Measurements from ENCODE around the gene FGF14. TPM values are rescaled to one million over a fixed set of nuclear protein-coding genes. Genes with fewer than 3 reads are reported as not detected.

Gene FGF14
- total RNA-seq, 2 experiments from 2014 or later, result not detected

DNA sequence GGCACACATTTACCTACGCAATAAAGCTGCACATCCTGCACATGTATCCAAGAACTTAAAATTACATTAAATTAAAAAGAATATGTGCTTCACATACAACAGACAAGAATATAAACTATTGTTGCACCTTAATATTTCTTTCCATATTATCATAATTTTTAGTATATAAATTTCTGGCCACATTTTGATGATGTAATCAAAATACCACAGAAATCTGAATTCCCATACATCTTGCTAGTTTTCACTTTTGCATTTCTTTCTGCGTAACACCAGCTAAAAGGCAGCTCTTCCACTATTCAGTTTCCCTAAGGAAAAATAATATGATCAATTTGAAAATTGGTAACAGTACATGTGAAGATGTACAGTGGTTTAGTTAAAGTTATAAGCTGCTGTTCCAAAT is 42.6 kb downstream of the FGF14 start:
- no peak for TF ChIP-seq CTCF (conservative IDR thresholded peaks at IDR 0.05; ENCODE audit: low read length)
- no peak for TF ChIP-seq EZH2phosphoT487 (IDR thresholded peaks at IDR 0.05; ENCODE audit: borderline replicate concordance, low read depth, low read length)
- no peak overlapping the region for H2AFZ ChIP-seq (ENCODE audit: low read length)
- ChIA-PET CTCF (ENCODE audit: unreplicated experiment) (no interaction called here), POLR2A (no interaction called here)
- H3K9me3 ChIP-seq (ENCODE audit: low read length), result no peaks in the 10 kb centered on the region
- no peaks in the 10 kb centered on the region for H4K20me1 ChIP-seq (ENCODE audit: insufficient read depth, low read length)
- no peak overlapping the region for H3K27ac ChIP-seq (ENCODE audit: low read depth, low read length, poor library complexity, severe bottlenecking)
- no peaks in the 10 kb centered on the region for H3K79me2 ChIP-seq (ENCODE audit: insufficient read depth, low read depth, low read length)
- no peaks in the 10 kb centered on the region for H3K36me3 ChIP-seq (ENCODE audit: insufficient read depth, low read length)
- H3K4me2 ChIP-seq (ENCODE audit: low read length), result no peak overlapping the region
- DNase-seq (ENCODE audit: low spot score), result no peak
- no peak overlapping the region for H3K4me3 ChIP-seq (ENCODE audit: low read depth, low read length, poor library complexity, severe bottlenecking)
- intact Hi-C loops (cut with micrococcal nuclease; ENCODE audit: unreplicated experiment), result no loop called here
- no TSS peak for BruUV-seq (replicated peaks)
- H3K4me1 ChIP-seq (ENCODE audit: insufficient read depth, low read length, poor library complexity, severe bottlenecking), result no peaks in the 10 kb centered on the region
- no peaks in the 10 kb centered on the region for H3K9me2 ChIP-seq (ENCODE audit: insufficient read depth, low read length)

GRCh38 chr13:102355251-102355650 is 46.6 kb downstream of the FGF14 start:
- H3K36me3 ChIP-seq (ENCODE audit: insufficient read depth, low read length), result no peaks in the 10 kb centered on the region
- DNase-seq (ENCODE audit: low spot score), result no peak
- H3K9me3 ChIP-seq (ENCODE audit: low read length), result no peaks in the 10 kb centered on the region
- no peak overlapping the region for H3K27ac ChIP-seq (ENCODE audit: low read depth, low read length, poor library complexity, severe bottlenecking)
- intact Hi-C loops (cut with micrococcal nuclease; ENCODE audit: unreplicated experiment), result no loop called here
- H3K4me1 ChIP-seq (ENCODE audit: insufficient read depth, low read length, poor library complexity, severe bottlenecking), result no peaks in the 10 kb centered on the region
- no peaks in the 10 kb centered on the region for H3K79me2 ChIP-seq (ENCODE audit: insufficient read depth, low read depth, low read length)
- no TSS peak for BruUV-seq (replicated peaks)
- no peak overlapping the region for H2AFZ ChIP-seq (ENCODE audit: low read length)
- no peak overlapping the region for H3K4me2 ChIP-seq (ENCODE audit: low read length)
- H3K4me3 ChIP-seq (ENCODE audit: low read depth, low read length, poor library complexity, severe bottlenecking), result no peak overlapping the region
- ChIA-PET CTCF (ENCODE audit: unreplicated experiment) (no interaction called here), POLR2A (no interaction called here)
- no peaks in the 10 kb centered on the region for H3K9me2 ChIP-seq (ENCODE audit: insufficient read depth, low read length)
- H4K20me1 ChIP-seq (ENCODE audit: insufficient read depth, low read length), result no peaks in the 10 kb centered on the region
- TF ChIP-seq CTCF (conservative IDR thresholded peaks at IDR 0.05; ENCODE audit: low read length), result no peak
- TF ChIP-seq EZH2phosphoT487 (IDR thresholded peaks at IDR 0.05; ENCODE audit: borderline replicate concordance, low read depth, low read length), result no peak

GRCh38 chr13:102354011-102354410 is 47.8 kb downstream of the FGF14 start:
- POLR2A ChIA-PET, result no interaction called here
- CTCF ChIA-PET (ENCODE audit: unreplicated experiment), result no interaction called here
- no TSS peak for BruUV-seq (replicated peaks)
- no peaks in the 10 kb centered on the region for H4K20me1 ChIP-seq (ENCODE audit: insufficient read depth, low read length)
- H3K79me2 ChIP-seq (ENCODE audit: insufficient read depth, low read depth, low read length), result no peaks in the 10 kb centered on the region
- no peak overlapping the region for H3K4me2 ChIP-seq (ENCODE audit: low read length)
- no peak for TF ChIP-seq CTCF (conservative IDR thresholded peaks at IDR 0.05; ENCODE audit: low read length)
- no peaks in the 10 kb centered on the region for H3K4me1 ChIP-seq (ENCODE audit: insufficient read depth, low read length, poor library complexity, severe bottlenecking)
- H3K27ac ChIP-seq (ENCODE audit: low read depth, low read length, poor library complexity, severe bottlenecking), result no peak overlapping the region
- H3K4me3 ChIP-seq (ENCODE audit: low read depth, low read length, poor library complexity, severe bottlenecking), result no peak overlapping the region
- intact Hi-C loops (cut with micrococcal nuclease; ENCODE audit: unreplicated experiment), result no loop called here
- H3K9me2 ChIP-seq (ENCODE audit: insufficient read depth, low read length), result no peaks in the 10 kb centered on the region
- no peaks in the 10 kb centered on the region for H3K36me3 ChIP-seq (ENCODE audit: insufficient read depth, low read length)
- DNase-seq (ENCODE audit: low spot score), result no peak
- H2AFZ ChIP-seq (ENCODE audit: low read length), result no peak overlapping the region
- H3K9me3 ChIP-seq (ENCODE audit: low read length), result no peaks in the 10 kb centered on the region
